NCI-H748 treated with DMSO at 0.1 percent for 48 hours (cell line): ENCODE results near the gene LONP2.
"Not testable (repeated sequence)": the region's sequence is repeated elsewhere in the genome, so short reads cannot be mapped to it uniquely, and the experiment has no call there.

ENCODE experiments used
- DNase-seq: peaks from one replicate; lab custom pipeline; 2025; lab: John Stamatoyannopoulos, UW

The LONP2 gene

GRCh38 chr16:48236286-48236685 is 7.8 kb upstream of the LONP2 start:
- DNase-seq: no peak

GRCh38 chr16:48240147-48240546 is 4.0 kb upstream of the LONP2 start:
- not testable (repeated sequence) for DNase-seq

- DNase-seq: no peak
Observed at GRCh38 chr16:48244863-48245195, 729 bp downstream of the LONP2 start.

- DNase-seq: no peak
Observed at GRCh38 chr16:48246066-48246465, 2.0 kb downstream of the LONP2 start.

- DNase-seq: no peak
Observed at GRCh38 chr16:48247311-48247710, 3.2 kb downstream of the LONP2 start, which contains the start of gene ABCC11. ABCC11 (minus strand) TSS chr16:48247539; CDS start chr16:48231921, 15,618 bp downstream.

GRCh38 chr16:48250520-48251278 is 6.6 kb downstream of the LONP2 start:
- DNase-seq: no peak

GRCh38 chr16:48252013-48252412 is 7.9 kb downstream of the LONP2 start:
- DNase-seq: no peak

- DNase-seq: no peak
Observed at GRCh38 chr16:48256579-48257177, 12.6 kb downstream of the LONP2 start.

- no peak for DNase-seq
Observed at GRCh38 chr16:48261569-48261968, 17.5 kb downstream of the LONP2 start.

GRCh38 chr16:48262631-48263030 is 18.5 kb downstream of the LONP2 start:
- DNase-seq: no peak

GRCh38 chr16:48269011-48269410 is 24.9 kb downstream of the LONP2 start:
- no peak for DNase-seq

- no peak for DNase-seq
Observed at GRCh38 chr16:48271728-48272127, 27.6 kb downstream of the LONP2 start.

GRCh38 chr16:48272837-48273421 is 28.8 kb downstream of the LONP2 start:
- no peak for DNase-seq

GRCh38 chr16:48274476-48274875 is 30.4 kb downstream of the LONP2 start:
- DNase-seq: no peak

GRCh38 chr16:48276102-48276501 is 32.0 kb downstream of the LONP2 start:
- no peak for DNase-seq

GRCh38 chr16:48277158-48277557 is 33.1 kb downstream of the LONP2 start:
- DNase-seq: no peak

GRCh38 chr16:48279199-48279598 is 35.1 kb downstream of the LONP2 start:
- no peak for DNase-seq

GRCh38 chr16:48280546-48280945 is 36.4 kb downstream of the LONP2 start:
- no peak for DNase-seq

GRCh38 chr16:48282636-48283263 is 38.6 kb downstream of the LONP2 start:
- no peak for DNase-seq

- DNase-seq: no peak
Observed at GRCh38 chr16:48284772-48285409, 40.8 kb downstream of the LONP2 start.

- no peak for DNase-seq
Observed at GRCh38 chr16:48287239-48287638, 43.1 kb downstream of the LONP2 start.

- no peak for DNase-seq
Observed at GRCh38 chr16:48291303-48291702, 47.2 kb downstream of the LONP2 start.
